CD4-positive, alpha-beta T cell treated with Interleukin-1 beta for 1 hour (primary cell): ENCODE data around the gene SIVA1.
"Not testable (repeated sequence)": the region's sequence is repeated elsewhere in the genome, so short reads cannot be mapped to it uniquely, and the experiment has no call there.

Source experiments
- DNase-seq, 2 donors: peaks; one replicate each; pipeline ENCODE4 v3.0.0-alpha.2; 2020 to 2022

Gene SIVA1

GRCh38 chr14:104734991-104735779, 17.8 kb upstream of the SIVA1 start:
- DNase-seq: no peak

- peak in 1 of 2 donors; percentile 35 for DNase-seq
Measured at GRCh38 chr14:104735830-104736642, 16.9 kb upstream of the SIVA1 start.

GRCh38 chr14:104738375-104739019, 14.4 kb upstream of the SIVA1 start:
- DNase-seq: no peak

GRCh38 chr14:104739026-104739425, 13.9 kb upstream of the SIVA1 start:
- no peak for DNase-seq

GRCh38 chr14:104739546-104740516, 13.1 kb upstream of the SIVA1 start:
- DNase-seq: no peak

- DNase-seq: no peak
Measured at GRCh38 chr14:104741108-104741802, 11.7 kb upstream of the SIVA1 start.

- DNase-seq: no peak
Measured at GRCh38 chr14:104741803-104742251, 11.1 kb upstream of the SIVA1 start.

GRCh38 chr14:104742586-104743455, 10.1 kb upstream of the SIVA1 start:
- no peak for DNase-seq

GRCh38 chr14:104743461-104744380, 9.2 kb upstream of the SIVA1 start:
- DNase-seq: no peak

GRCh38 chr14:104744484-104744883, 8.5 kb upstream of the SIVA1 start:
- no peak for DNase-seq

GRCh38 chr14:104745431-104745830, 7.5 kb upstream of the SIVA1 start:
- DNase-seq: no peak

- DNase-seq: no peak
Measured at GRCh38 chr14:104746071-104746545, 6.8 kb upstream of the SIVA1 start.

GRCh38 chr14:104746934-104747481, 5.9 kb upstream of the SIVA1 start:
- no peak for DNase-seq

- no peak for DNase-seq
Measured at GRCh38 chr14:104747876-104748275, 5.1 kb upstream of the SIVA1 start.

- no peak for DNase-seq
Measured at GRCh38 chr14:104749111-104749649, 3.8 kb upstream of the SIVA1 start.

GRCh38 chr14:104750056-104750752, 2.7 kb upstream of the SIVA1 start:
- DNase-seq: no peak

GRCh38 chr14:104750753-104751057, 2.2 kb upstream of the SIVA1 start:
- DNase-seq: not testable (repeated sequence)
